Activated CD8-positive, alpha-beta memory T cell treated with anti-CD3 and anti-CD28 coated beads for 1 hour (primary cell): ENCODE data around the gene SPTA1.
"Not testable (repeated sequence)": the region's sequence is repeated elsewhere in the genome, so short reads cannot be mapped to it uniquely, and the experiment has no call there.

ENCODE experiments used
- DNase-seq, 2 donors: peaks; one replicate each; pipeline ENCODE4 v3.0.0-alpha.2; 2020; ENCODE audit warnings: low read depth in 1 of 2; ENCODE audit errors: extremely low read depth in 1 of 2

SPTA1 gene

DNA sequence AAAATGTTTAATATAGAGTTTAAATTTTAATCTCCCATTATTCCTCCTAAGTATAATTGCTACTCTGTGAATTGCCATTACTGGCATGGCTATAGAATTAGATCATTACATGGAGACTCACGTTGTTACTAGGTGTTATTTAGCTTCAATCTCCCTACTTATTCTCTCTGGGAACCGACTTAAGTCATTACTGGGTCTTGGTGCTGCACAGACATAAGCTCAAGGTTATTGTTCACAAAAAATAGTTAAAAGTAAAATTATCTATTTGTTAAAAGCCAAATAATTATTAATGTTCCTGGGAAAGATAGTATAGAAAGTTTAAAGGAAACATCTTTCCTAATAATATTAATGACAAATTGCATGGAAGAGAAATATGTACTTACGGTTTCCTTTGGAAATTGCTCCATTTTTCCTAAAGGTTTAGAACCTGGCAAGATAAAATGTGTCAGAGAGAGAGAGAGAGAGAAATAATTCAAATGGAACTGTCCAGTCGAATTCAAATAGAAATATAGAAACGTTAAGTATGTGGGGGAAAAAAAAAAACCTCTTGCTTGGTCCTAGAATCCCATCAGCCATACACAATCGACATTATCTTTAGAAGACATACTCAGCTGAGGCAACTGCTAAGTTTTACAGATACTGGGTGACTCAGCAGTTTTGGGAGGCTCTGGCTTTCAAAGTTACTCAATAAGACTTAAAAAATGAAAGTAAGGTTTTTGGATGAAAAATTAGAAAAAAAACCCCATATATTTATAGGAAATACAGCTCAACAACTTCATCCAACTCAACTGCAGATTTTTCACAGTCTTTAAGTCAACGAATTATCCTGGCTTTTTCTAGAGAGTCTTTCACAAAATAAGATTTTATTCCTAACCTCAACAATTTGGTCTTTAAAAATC, at the start of gene SPTA1:
SPTA1 (minus strand) TSS at position 605 of the 899 bp plus-strand sequence; CDS start at position 407, 198 bp downstream.
- no peak for DNase-seq

DNA sequence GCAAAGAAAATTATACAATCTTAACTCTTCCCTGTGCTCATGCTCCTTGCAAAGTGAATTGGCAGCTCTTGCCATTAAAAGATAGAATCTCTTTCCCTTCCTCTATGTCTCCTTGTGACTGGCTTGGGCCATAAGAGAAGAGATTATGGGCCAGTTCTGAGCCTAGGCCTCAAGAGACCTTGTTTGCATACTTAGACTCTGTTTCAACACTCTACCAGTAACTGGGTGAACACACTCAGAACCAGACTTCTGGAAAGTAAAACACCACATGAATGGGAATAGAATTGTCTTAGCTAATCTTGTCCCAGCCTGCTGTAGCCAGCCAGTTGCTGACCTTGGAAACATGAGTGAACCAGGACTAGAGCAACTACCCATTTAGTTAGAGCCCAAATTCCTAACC, 49.3 kb upstream of the SPTA1 start:
- no peak for DNase-seq

GRCh38 chr1:158732524-158732923, 46.0 kb upstream of the SPTA1 start:
- DNase-seq = no peak

GRCh38 chr1:158731707-158732106, 45.2 kb upstream of the SPTA1 start:
- no peak for DNase-seq

DNA sequence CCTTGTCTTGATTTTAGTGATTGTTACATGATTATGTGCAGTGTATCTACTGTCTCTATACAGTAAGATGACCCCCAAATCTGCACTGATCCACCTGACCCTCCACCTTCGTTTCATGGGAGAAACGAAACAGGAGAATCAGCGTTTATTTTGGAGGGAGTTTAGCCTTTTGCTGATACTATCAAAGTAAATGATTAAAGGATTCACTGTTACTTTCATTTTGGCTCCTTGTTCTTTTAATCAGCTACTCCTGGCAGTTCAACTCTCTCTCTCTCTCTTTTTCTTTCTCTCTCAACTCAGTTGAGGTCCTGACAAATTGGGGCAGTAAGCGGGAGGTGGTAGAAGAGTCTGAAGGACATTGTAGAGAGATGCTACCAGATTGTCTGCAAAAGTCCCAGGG, 43.9 kb upstream of the SPTA1 start:
- DNase-seq = no peak

- DNase-seq = no peak
These were observed 42.2 kb upstream of the SPTA1 start for GRCh38 chr1:158728510-158729225.

DNA sequence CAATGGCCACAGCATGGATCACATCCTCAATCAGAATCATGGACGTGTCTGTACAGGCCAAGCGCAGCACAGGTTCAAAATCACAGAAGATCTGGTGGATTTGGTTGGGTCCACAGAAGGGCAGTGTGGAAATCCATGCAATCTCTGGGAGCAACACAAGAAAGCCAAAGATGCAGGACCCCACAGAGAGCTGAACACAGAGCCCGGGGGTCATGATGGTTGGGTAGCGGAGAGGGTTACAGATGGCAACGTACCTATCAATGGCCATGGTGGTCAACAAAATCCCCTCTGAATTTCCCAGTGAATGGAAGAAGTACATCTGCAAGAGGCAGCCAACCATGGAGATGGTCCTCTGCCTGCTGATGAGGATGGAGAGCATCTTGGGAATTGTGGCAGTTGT, 37.9 kb upstream of the SPTA1 start:
- no peak for DNase-seq

DNA sequence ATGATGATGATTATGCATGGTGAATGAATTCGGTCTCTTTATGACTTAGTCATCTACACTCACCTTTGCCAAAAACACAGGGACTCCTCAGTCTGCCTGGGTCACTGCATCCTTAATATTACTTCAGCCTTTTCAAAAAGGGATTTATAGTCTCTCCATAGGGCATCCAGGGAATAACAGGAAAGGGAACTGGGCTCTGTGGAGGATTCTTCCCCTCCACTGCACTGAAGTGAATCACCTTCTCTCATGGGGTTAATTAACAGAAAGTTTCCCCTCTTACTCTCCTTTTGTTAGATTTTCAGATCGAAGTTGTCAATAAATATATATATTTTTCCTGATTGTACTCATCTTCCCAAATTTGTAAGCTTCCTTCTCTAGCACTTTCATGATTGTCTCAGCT, 34.1 kb upstream of the SPTA1 start, which contains the start of gene OR6K3:
OR6K3 (minus strand) TSS at position 101 of the 400 bp plus-strand sequence. CDS start 2,605 bp downstream, outside the sequence.
- DNase-seq = no peak

DNA sequence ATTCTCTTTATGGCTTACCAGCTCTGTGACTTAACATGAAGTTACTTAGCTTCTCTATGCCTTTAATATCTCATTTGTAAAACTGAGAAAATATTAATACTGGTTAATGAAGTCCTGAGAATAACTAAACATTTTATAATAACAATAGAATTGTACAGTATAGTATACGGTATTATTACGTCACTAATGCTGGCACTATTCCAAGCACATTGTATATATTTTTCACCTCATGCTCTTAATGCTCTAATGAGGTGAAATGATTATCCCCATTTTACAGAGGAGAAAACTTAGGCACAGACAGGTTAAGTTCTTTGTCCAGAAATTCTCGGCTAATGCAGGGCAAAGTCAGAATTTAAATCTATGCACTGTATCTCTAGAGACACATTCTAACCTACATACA, 33.1 kb upstream of the SPTA1 start:
- no peak for DNase-seq

GRCh38 chr1:158717344-158717743, 30.8 kb upstream of the SPTA1 start:
- no peak for DNase-seq

- DNase-seq = no peak
These were observed 29.8 kb upstream of the SPTA1 start for GRCh38 chr1:158716335-158716734.

- no peak for DNase-seq
These were observed 28.2 kb upstream of the SPTA1 start for GRCh38 chr1:158714754-158715153.

DNA sequence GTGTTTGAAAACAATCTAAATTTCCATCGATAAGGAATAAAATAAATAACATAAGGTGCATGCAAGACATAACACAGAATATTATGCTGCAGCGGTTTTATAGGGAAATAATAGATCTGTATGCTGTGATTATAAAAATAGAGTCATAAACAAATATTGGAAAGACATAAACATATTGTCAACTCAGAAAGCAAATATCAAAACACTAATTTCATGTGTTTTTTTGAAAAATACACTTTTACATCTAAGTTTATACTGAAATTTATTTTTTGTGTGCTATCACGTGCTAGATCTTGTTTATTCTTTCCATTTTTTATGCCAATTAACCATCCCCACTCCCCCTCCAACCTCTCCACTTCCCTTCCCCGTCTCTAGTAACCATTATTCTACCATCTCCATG, 24.6 kb upstream of the SPTA1 start:
- no peak for DNase-seq

- no peak for DNase-seq
These were observed 19.6 kb upstream of the SPTA1 start for GRCh38 chr1:158706096-158706495.

DNA sequence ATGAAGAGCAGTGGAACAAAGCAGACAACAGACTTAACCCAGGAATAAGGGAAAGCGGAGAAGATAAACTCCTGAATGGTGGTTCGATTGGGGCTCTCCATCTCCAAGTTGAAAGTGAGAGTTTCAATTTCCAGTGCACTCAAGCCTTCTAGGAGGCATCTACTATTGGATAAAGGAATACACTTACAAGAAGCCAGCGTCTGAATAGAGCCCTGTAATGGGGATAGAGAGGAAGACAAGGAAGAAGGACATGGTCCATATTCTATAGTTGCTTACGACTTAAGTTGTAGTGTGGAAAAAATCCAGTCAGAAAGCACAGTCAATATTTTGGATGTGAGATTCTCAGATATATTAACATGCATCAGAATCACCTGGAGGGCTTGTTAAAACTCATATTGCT, 14.0 kb upstream of the SPTA1 start, which contains the start of gene OR6K2:
OR6K2 (minus strand) TSS at position 101 of the 400 bp plus-strand sequence; CDS start at position 101, 0 bp downstream.
- DNase-seq = no peak

DNA sequence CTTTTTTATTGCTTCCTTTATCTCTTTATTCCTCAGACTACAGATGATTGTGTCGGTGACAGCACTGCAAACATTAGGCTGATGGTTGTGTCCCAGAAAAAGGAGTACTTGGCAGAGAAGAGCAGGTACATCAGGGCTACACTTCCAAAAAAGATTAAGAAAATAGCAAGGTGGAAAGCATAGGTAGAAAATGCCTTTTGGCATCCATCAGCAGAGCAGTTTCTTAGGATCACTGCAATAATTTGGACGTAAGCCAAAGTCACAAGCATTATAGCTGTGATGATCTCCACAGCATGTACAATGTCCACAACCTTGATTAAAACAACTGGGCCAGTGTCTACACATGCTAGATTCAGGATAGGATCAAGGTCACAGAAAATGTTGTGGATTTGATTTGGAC, 8.1 kb upstream of the SPTA1 start:
- DNase-seq = no peak

- DNase-seq = no peak
These were observed 5.8 kb upstream of the SPTA1 start for GRCh38 chr1:158692356-158692755.

DNA sequence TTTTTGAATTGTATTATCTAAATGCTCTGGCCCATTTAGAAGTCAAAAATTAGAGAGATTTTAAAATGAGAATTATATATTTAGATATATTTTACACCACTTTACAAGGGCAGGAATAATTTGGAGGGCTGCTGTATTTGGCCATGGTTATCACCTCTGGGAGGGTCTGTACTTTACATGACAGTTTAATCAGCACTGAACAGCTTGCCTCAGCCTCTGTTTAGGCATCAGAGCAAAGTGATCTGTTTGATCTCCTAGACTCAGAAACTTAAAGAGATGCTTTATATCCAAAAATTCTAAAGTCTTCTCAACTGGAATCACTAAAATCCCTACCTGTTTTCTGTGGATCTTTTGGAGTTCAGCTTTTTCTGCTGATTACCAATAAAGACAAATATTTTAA, 5.4 kb upstream of the SPTA1 start:
- no peak for DNase-seq

- DNase-seq = not testable (repeated sequence)
These were observed 4.6 kb upstream of the SPTA1 start for GRCh38 chr1:158691149-158691548.

DNA sequence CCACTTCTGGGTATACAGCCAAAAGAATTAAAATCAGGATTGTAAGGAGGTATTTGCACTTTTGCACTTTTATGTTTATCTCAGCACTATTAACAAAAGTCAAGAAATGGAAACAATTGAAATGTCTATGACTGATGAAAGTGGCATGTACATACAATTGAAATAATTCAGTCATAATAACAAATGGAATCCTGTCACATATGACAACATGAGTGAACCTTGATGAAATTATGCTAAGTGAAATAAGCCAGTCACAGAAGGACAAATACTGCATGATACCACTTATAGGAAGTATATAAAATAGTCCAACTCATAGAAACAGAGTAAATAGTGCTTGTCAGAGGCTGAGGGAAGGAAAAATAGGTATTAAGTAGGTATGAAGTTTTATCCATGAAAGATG, 3.4 kb upstream of the SPTA1 start:
- DNase-seq = no peak

GRCh38 chr1:158689110-158689509, 2.6 kb upstream of the SPTA1 start:
- no peak for DNase-seq

DNA sequence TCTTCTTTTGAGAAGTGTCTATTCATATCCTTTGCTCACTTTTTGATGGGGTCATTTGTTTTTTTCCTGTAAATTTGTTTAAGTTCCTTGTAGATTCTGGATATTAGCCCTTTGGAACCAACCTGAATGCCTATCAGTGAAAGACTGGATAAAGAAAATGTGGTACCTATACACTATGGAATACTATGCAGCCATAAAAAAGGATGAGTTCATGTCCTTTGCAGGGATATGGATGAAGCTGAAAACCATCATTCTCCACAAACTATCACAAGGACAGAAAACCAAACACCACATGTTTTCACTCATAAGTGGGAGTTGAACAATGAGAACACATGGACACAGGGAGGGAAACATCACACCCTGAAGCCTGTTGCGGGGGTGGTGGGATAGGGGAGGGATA, 1.8 kb upstream of the SPTA1 start:
- DNase-seq = not testable (repeated sequence)
